LoVo (cell line): ENCODE measurements around the gene LARP7.
A peak's percentile ranks its signal among the peaks of the same experiment; 100 is the strongest.
"Not testable (repeated sequence)": the region's sequence is repeated elsewhere in the genome, so short reads cannot be mapped to it uniquely, and the experiment has no call there.

Source experiments
- DNase-seq: peaks from one replicate; pipeline ENCODE4 v3.0.0-alpha.2; 2016; ENCODE audit warnings: low spot score

LARP7 gene

GRCh38 chr4:112636688-112637551 is at the start of gene LARP7, which contains the start of gene ZGRF1:
Gene LARP7 (plus strand): TSS chr4:112637143. CDS start chr4:112644670, 7,527 bp downstream.
Gene ZGRF1 (minus strand): TSS chr4:112636909. CDS start chr4:112633176, 3,733 bp downstream.
- peak; percentile 97 for DNase-seq

- no peak for DNase-seq
Observed at GRCh38 chr4:112589206-112589605, 47.7 kb upstream of the LARP7 start.

- no peak for DNase-seq
Observed at GRCh38 chr4:112591593-112591992, 45.4 kb upstream of the LARP7 start.

- no peak for DNase-seq
Observed at GRCh38 chr4:112592717-112593116, 44.2 kb upstream of the LARP7 start.

- DNase-seq = no peak
Observed at GRCh38 chr4:112593438-112594133, 43.4 kb upstream of the LARP7 start.

- DNase-seq = no peak
Observed at GRCh38 chr4:112594993-112595392, 42.0 kb upstream of the LARP7 start.

GRCh38 chr4:112604589-112604988 is 32.4 kb upstream of the LARP7 start:
- peak; percentile 48 for DNase-seq

- DNase-seq = not testable (repeated sequence)
Observed at GRCh38 chr4:112612814-112613213, 24.1 kb upstream of the LARP7 start.

- no peak for DNase-seq
Observed at GRCh38 chr4:112616984-112617383, 20.0 kb upstream of the LARP7 start.

- DNase-seq = no peak
Observed at GRCh38 chr4:112626228-112626627, 10.7 kb upstream of the LARP7 start.

- DNase-seq = peak; percentile 39
Observed at GRCh38 chr4:112633477-112634235, 3.3 kb upstream of the LARP7 start.

GRCh38 chr4:112637552-112637866 is 566 bp downstream of the LARP7 start:
- DNase-seq = no peak

- DNase-seq = no peak
Observed at GRCh38 chr4:112642526-112642925, 5.6 kb downstream of the LARP7 start.

GRCh38 chr4:112644595-112645535 is 7.9 kb downstream of the LARP7 start:
- not testable (repeated sequence) for DNase-seq

GRCh38 chr4:112645541-112646329 is 8.8 kb downstream of the LARP7 start:
- DNase-seq = no peak

- no peak for DNase-seq
Observed at GRCh38 chr4:112646632-112647537, 9.9 kb downstream of the LARP7 start.

GRCh38 chr4:112647785-112648184 is 10.8 kb downstream of the LARP7 start:
- DNase-seq = no peak

GRCh38 chr4:112648263-112649054 is 11.5 kb downstream of the LARP7 start:
- no peak for DNase-seq

GRCh38 chr4:112649055-112649408 is 12.1 kb downstream of the LARP7 start:
- DNase-seq = no peak
